Natural killer cell (primary cell): ENCODE data around the gene NAXD. TPM values are rescaled to one million over a fixed set of nuclear protein-coding genes. Genes with fewer than 3 reads are reported as not detected.
A peak's percentile ranks its signal among the peaks of the same experiment; 100 is the strongest.

ENCODE experiments used
- ATAC-seq, 3 donors: fragments of 150-1000 bp in 2 of 3; fragments of 200-7000 bp in 1 of 3; cut with Tn5 transposase; 1 replicate in 1 of 3; 2 replicates in 2 of 3; pipeline ENCODE4 v1.10.0; 2021; ENCODE audit warnings: mild to moderate bottlenecking in 2 of 3, moderate library complexity in 2 of 3
- DNase-seq, 2 donors: peaks; one replicate each; pipeline versions ENCODE4 v3.0.0 to v3.0.0-alpha.2; 2013 to 2021; ENCODE audit warnings: mixed read lengths in 1 of 2
- H3K27ac ChIP-seq: one replicate; pipeline ENCODE4 v1.5.1; 2013; ENCODE audit warnings: mild to moderate bottlenecking, low read length
- H3K27me3 ChIP-seq: one replicate; pipeline ENCODE4 v1.6.1; 2013; ENCODE audit warnings: low read length; ENCODE audit not compliant: control insufficient read depth, insufficient read depth
- H3K36me3 ChIP-seq: one replicate; pipeline ENCODE4 v1.6.1; 2013; ENCODE audit warnings: low read length; ENCODE audit not compliant: control insufficient read depth, insufficient read depth
- H3K4me1 ChIP-seq: one replicate; pipeline ENCODE4 v1.6.1; 2013; ENCODE audit warnings: low read length; ENCODE audit not compliant: control insufficient read depth, insufficient read depth
- H3K4me3 ChIP-seq: one replicate; pipeline ENCODE4 v1.5.1; 2013; ENCODE audit warnings: low read length
- H3K9me3 ChIP-seq: one replicate; pipeline ENCODE4 v1.6.1; 2013; ENCODE audit warnings: low read length; ENCODE audit not compliant: control insufficient read depth, insufficient read depth
- H3K27ac Mint-ChIP-seq, 2 donors: one replicate each; pipeline ENCODE4 v1.8.0; 2022; ENCODE audit warnings: mild to moderate bottlenecking in 2 of 2, mixed read lengths in 2 of 2, moderate library complexity in 1 of 2
- H3K27me3 Mint-ChIP-seq, 2 donors: one replicate each; pipeline ENCODE4 v1.8.0; 2022; ENCODE audit warnings: low read depth in 2 of 2, mixed read lengths in 2 of 2
- H3K36me3 Mint-ChIP-seq: one replicate; pipeline ENCODE4 v1.8.0; 2022; ENCODE audit warnings: mixed read lengths
- H3K4me1 Mint-ChIP-seq, 2 donors: one replicate each; pipeline ENCODE4 v1.8.0; 2022; ENCODE audit warnings: mixed read lengths in 2 of 2
- H3K4me3 Mint-ChIP-seq: one replicate; pipeline ENCODE4 v1.8.0; 2022; ENCODE audit warnings: mild to moderate bottlenecking, moderate library complexity, mixed read lengths
- H3K9me3 Mint-ChIP-seq, 2 donors: one replicate each; pipeline ENCODE4 v1.8.0; 2022; ENCODE audit warnings: mixed read lengths in 2 of 2
- WGBS: methylation state at CpG from one replicate; pipeline ENCODE4 v1.1.7; 2013; ENCODE audit warnings: missing lambda C conversion rate; ENCODE audit not compliant: insufficient coverage; 5-methylcytosine and 5-hydroxymethylcytosine counted together
- intact Hi-C: fragments of 100-400 bp; cut with micrococcal nuclease; formaldehyde crosslinking; loops from one replicate; pipeline ENCODE4 v1.14.2; 2022
- total RNA-seq, 4 donors: library from RNA; stranded (reverse); fragments of 120-200 nt in 1 of 4; gene quantifications; one replicate each; pipeline versions ENCODE4 v1.2.3 to v1.2.4, GENCODE V29; 2013 to 2022
- TF ChIP-seq, protein P1 (sequence below): fragments of 200-600 bp; IDR thresholded peaks from one replicate; pipeline ENCODE4 v1.8.0; 2022; ENCODE audit warnings: antibody characterized with exemption

Gene NAXD
- total RNA-seq, 3 donors from 2014 or later (not counting 1 experiment from before 2014, with no cell fraction given): 6.8 to 14.0 (median 12.0) TPM

DNA sequence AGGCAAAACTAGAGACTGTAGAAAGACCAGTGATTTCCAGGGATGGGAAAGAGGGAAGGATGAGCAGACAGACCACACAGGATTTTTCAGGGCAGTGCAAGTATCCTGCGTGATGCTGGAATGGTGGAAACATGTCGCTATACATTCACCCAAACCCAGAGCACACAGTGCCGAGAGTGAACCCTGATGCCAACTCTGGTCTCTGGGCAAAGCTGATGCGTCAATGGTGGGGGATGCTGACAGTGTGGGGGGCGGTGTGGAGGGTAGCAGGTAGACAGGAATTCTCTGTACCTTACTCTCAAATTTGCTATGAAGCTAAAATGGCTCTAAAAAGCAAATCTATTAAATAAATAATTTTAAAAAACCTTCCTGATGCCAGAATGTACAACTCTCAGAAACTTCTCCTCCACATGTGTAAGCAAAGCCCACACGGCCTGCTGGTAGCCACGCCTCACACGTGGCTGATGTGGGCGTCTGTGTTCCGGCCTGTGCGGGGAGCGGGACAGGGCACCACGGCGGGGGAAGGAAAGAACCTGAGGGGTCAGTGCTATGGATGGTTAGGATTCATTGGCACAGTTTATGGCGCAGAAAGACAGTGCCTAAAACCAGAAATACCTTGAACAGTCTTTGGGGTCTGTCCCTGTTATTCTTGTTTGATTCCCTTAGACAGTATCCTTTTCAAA, 66.7 kb downstream of the NAXD start:
- Histone ChIP-seq H3K9me3 (no peaks in the 10 kb centered on the region), H3K27ac (no peak overlapping the region), H3K27me3 (no peaks in the 10 kb centered on the region), H3K36me3 (peaks cover 62% of the 10 kb centered on the region), H3K4me3 (no peak overlapping the region), H3K4me1 (peaks cover 10% of the 10 kb centered on the region)
- 81% methylated on average over 12 of the region's 15 CpGs for WGBS
- Mint-ChIP-seq H3K36me3 (peaks cover 6% of the 10 kb centered on the region), H3K9me3 (no peaks in the 10 kb centered on the region), H3K27ac (no peak overlapping the region), H3K27me3 (no peaks in the 10 kb centered on the region), H3K4me3 (no peak overlapping the region), H3K4me1 (peaks cover 4 to 6% of the 10 kb centered on the region in 2 donors)
- intact Hi-C loops: no loop called here
- TF ChIP-seq, protein P1, sequence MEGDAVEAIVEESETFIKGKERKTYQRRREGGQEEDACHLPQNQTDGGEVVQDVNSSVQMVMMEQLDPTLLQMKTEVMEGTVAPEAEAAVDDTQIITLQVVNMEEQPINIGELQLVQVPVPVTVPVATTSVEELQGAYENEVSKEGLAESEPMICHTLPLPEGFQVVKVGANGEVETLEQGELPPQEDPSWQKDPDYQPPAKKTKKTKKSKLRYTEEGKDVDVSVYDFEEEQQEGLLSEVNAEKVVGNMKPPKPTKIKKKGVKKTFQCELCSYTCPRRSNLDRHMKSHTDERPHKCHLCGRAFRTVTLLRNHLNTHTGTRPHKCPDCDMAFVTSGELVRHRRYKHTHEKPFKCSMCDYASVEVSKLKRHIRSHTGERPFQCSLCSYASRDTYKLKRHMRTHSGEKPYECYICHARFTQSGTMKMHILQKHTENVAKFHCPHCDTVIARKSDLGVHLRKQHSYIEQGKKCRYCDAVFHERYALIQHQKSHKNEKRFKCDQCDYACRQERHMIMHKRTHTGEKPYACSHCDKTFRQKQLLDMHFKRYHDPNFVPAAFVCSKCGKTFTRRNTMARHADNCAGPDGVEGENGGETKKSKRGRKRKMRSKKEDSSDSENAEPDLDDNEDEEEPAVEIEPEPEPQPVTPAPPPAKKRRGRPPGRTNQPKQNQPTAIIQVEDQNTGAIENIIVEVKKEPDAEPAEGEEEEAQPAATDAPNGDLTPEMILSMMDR: no peak
- no peak for DNase-seq
- no peak for ATAC-seq

DNA sequence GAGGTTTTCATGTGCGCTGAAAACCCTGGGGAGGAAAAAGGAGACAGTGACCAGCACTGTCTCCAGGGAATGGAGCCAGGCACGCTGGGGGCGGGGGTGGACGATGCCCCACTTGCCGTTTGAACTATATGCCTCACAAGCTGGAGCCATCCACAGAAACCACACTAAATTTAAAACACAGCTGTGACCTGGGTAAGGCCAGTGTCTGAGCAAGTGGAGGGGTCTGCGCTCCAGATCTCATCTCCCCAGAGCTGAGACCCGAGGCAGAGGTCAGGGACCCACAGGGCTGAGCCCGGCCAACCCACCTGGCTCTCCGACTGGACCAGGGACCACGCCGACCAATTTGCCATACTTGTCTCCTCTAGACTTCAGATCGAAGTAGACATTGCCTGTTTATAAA, 67.4 kb downstream of the NAXD start:
- no peak overlapping the region for H3K27ac ChIP-seq
- DNase-seq: no peak
- TF ChIP-seq, protein P1: no peak
- no peaks in the 10 kb centered on the region for H3K27me3 ChIP-seq
- Mint-ChIP-seq H3K36me3 (peaks cover 6% of the 10 kb centered on the region), H3K27me3 (no peaks in the 10 kb centered on the region), H3K27ac (no peak overlapping the region), H3K4me1 (peaks cover 0 to 6% of the 10 kb centered on the region in 2 donors), H3K4me3 (no peak overlapping the region), H3K9me3 (no peaks in the 10 kb centered on the region)
- no peak overlapping the region for H3K4me3 ChIP-seq
- peaks cover 6% of the 10 kb centered on the region for H3K4me1 ChIP-seq
- no peak for ATAC-seq
- H3K36me3 ChIP-seq: peaks cover 64% of the 10 kb centered on the region
- intact Hi-C loops: loop anchor here (1.0 kb wide), 1 partner anchor 137 kb away; no protein-coding TSS in a partner anchor
- no peaks in the 10 kb centered on the region for H3K9me3 ChIP-seq
- 93% methylated on average over 12 of the region's 12 CpGs for WGBS

- no peak overlapping the region for H3K4me3 ChIP-seq
- peaks cover 6% of the 10 kb centered on the region for H3K36me3 Mint-ChIP-seq
- H3K27ac ChIP-seq: no peak overlapping the region
- H3K36me3 ChIP-seq: peaks cover 59% of the 10 kb centered on the region
- H3K4me1 Mint-ChIP-seq: peaks cover 0 to under 1% of the 10 kb centered on the region in 2 donors
- H3K9me3 ChIP-seq: no peaks in the 10 kb centered on the region
- H3K27ac Mint-ChIP-seq: no peak overlapping the region
- ATAC-seq: peak in 2 of 3 donors; percentile 74 to 82
- no peaks in the 10 kb centered on the region for H3K9me3 Mint-ChIP-seq
- H3K27me3 ChIP-seq: no peaks in the 10 kb centered on the region
- 100% methylated on average over 3 of the region's 5 CpGs for WGBS
- H3K4me1 ChIP-seq: peaks cover 4% of the 10 kb centered on the region
- peak in 1 of 2 donors; percentile 56 for DNase-seq
- TF ChIP-seq, protein P1: peak; percentile 80
- no peaks in the 10 kb centered on the region for H3K27me3 Mint-ChIP-seq
- intact Hi-C loops: loop anchor here (1.0 kb wide), 1 partner anchor 136 kb away; no protein-coding TSS in a partner anchor
- no peak overlapping the region for H3K4me3 Mint-ChIP-seq
Measured at GRCh38 chr13:110683203-110683883, 68.0 kb downstream of the NAXD start.
